ENCODE measurements around the gene LRPPRC. TPM values are rescaled to one million over a fixed set of nuclear protein-coding genes. Genes with fewer than 3 reads are reported as not detected.

LRPPRC gene
- total and polyA plus RNA-seq, 2 experiments from 2014 or later, result 39.5 to 71.9 TPM

- no peak for DNase-seq (ENCODE audit: low read depth in 1 of 2, low spot score in 1 of 2)
- Histone ChIP-seq H3K4me3 (no peak overlapping the region), H3K27me3 (no peaks in the 10 kb centered on the region), H3K27ac (no peak overlapping the region), H3K9me3 (ENCODE audit: low read depth) (no peaks in the 10 kb centered on the region), H3K36me3 (peaks cover 6% of the 10 kb centered on the region), H3K4me1 (ENCODE audit: low read depth) (no peaks in the 10 kb centered on the region)
- TF ChIP-seq CTCF (IDR thresholded peaks at IDR 0.05; ENCODE audit: low read depth, low read length), result no peak
Observed at GRCh38 chr2:43906448-43907109, 89.2 kb downstream of the LRPPRC start.

GRCh38 chr2:43905871-43906270 is 89.9 kb downstream of the LRPPRC start:
- H3K36me3 ChIP-seq, result peaks cover 10% of the 10 kb centered on the region

GRCh38 chr2:43905371-43905803 is 90.4 kb downstream of the LRPPRC start:
- H3K4me3 ChIP-seq, result no peak overlapping the region
- DNase-seq (ENCODE audit: low read depth in 1 of 2, low spot score in 1 of 2), result no peak
- peaks cover 11% of the 10 kb centered on the region for H3K36me3 ChIP-seq
- no peaks in the 10 kb centered on the region for H3K4me1 ChIP-seq (ENCODE audit: low read depth)
- no peak for TF ChIP-seq CTCF (IDR thresholded peaks at IDR 0.05; ENCODE audit: low read depth, low read length)
- H3K9me3 ChIP-seq (ENCODE audit: low read depth), result no peaks in the 10 kb centered on the region
- no peak overlapping the region for H3K27ac ChIP-seq
- no peaks in the 10 kb centered on the region for H3K27me3 ChIP-seq

More at GRCh38 chr2:43905871-43906270, 89.9 kb downstream of the LRPPRC start:
- H3K9me3 ChIP-seq (ENCODE audit: low read depth), result no peaks in the 10 kb centered on the region
- no peaks in the 10 kb centered on the region for H3K27me3 ChIP-seq
- no peak for TF ChIP-seq CTCF (IDR thresholded peaks at IDR 0.05; ENCODE audit: low read depth, low read length)
- H3K4me3 ChIP-seq, result no peak overlapping the region
- no peak overlapping the region for H3K27ac ChIP-seq
- no peaks in the 10 kb centered on the region for H3K4me1 ChIP-seq (ENCODE audit: low read depth)
- no peak for DNase-seq (ENCODE audit: low read depth in 1 of 2, low spot score in 1 of 2)

- no peaks in the 10 kb centered on the region for H3K27me3 ChIP-seq
- TF ChIP-seq CTCF (IDR thresholded peaks at IDR 0.05; ENCODE audit: low read depth, low read length), result no peak
- H3K36me3 ChIP-seq, result peaks cover 26% of the 10 kb centered on the region
Observed at GRCh38 chr2:43899589-43899988, 96.2 kb downstream of the LRPPRC start.

GRCh38 chr2:43898838-43899346 is 96.9 kb downstream of the LRPPRC start:
- Histone ChIP-seq H3K36me3 (peaks cover 33% of the 10 kb centered on the region), H3K4me1 (ENCODE audit: low read depth) (peaks cover 10% of the 10 kb centered on the region), H3K9me3 (ENCODE audit: low read depth) (no peaks in the 10 kb centered on the region), H3K27ac (no peak overlapping the region), H3K27me3 (no peaks in the 10 kb centered on the region), H3K4me3 (no peak overlapping the region)
- TF ChIP-seq CTCF (IDR thresholded peaks at IDR 0.05; ENCODE audit: low read depth, low read length), result no peak
- no peak for DNase-seq (ENCODE audit: low read depth in 1 of 2, low spot score in 1 of 2)

More at GRCh38 chr2:43899589-43899988, 96.2 kb downstream of the LRPPRC start:
- Histone ChIP-seq H3K4me3 (no peak overlapping the region), H3K27ac (no peak overlapping the region), H3K4me1 (ENCODE audit: low read depth) (peaks cover 10% of the 10 kb centered on the region), H3K9me3 (ENCODE audit: low read depth) (no peaks in the 10 kb centered on the region)
- DNase-seq (ENCODE audit: low read depth in 1 of 2, low spot score in 1 of 2), result no peak

Data from cardiac muscle cell (in vitro differentiated cells and primary cell).